GM04503 (cell line): Measurements from ENCODE around the gene NUBPL.
"Not testable (repeated sequence)": the region's sequence is repeated elsewhere in the genome, so short reads cannot be mapped to it uniquely, and the experiment has no call there.

ENCODE experiments used
- DNase-seq: peaks from one replicate; pipeline ENCODE4 v3.0.0-alpha.2; 2012; ENCODE audit warnings: low read depth

Gene NUBPL

DNA sequence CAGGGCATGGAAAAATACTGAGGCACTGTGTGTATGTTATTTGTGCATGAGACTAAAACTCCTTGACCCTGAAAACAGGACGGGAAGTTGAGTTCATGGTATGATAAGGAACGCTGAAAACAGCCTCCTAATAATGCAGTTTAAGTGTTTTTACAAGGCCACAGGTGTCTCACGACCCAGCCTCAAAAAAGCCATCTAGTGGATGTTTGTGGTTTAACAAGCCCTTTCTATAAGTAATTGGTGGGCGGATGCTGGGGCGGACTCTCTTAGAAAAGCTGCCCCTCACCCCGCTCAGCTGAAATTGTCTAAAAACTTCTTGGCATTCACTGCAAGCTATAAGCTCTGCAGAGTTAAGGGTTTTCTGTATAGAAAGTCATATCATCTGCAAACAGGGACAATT lies 184.5 kb downstream of the NUBPL start:
- DNase-seq = no peak

DNA sequence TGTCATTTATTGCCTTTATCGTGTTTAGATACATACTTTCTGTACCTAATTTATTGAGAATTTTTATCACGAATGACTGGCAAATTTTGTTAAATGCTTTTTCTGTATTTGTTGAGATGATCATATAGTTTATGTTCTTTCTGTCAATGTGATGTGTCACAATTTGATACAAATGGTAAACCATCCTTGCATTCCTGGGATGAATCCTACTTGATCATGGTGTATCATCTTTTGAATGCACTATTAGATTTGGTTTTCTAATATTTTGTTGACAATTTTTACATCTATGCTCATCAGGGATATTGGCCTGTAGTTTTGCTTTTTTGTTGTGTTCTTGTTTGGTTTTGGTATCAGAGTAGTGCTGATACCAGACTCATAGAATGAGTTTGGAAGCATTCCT lies 185.1 kb downstream of the NUBPL start:
- no peak for DNase-seq

DNA sequence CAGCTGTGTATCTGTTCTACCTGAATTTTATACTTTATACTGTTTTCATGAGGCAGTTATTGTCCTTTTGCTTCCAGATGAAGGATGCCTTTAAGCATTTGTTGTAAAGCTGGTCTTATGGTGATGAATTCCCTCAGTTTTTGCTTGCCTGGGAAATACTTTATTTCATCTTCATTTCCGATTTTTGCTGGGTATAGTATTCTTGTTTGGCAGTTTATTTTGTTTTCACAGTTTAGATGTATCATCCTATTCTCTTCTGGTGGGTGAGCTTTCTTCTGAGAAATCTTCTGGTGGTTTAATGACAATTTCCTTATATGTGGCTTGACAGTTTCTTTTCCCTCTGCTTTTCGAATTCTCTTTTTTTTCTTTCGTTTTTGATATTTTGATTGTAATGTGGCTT lies 188.1 kb downstream of the NUBPL start:
- DNase-seq = no peak

DNA sequence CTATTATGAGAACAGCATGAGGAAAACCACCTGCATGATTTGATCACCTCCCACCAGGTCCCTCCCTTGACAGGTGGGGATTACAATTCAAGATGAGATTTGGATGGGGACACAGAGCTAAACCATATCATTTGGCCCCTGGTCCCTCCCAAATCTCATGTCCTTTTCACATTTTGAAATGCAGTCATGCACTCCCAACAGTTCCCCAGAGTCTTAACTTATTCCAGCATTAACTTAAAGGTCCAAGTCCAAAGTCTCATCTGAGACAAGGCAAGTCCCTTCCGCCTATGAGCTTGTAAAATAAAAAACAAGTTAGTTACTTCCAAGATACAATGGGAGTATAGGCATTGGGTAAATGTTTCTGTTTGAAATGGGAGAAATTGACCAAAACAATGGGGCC lies 189.8 kb downstream of the NUBPL start:
- not testable (repeated sequence) for DNase-seq

DNA sequence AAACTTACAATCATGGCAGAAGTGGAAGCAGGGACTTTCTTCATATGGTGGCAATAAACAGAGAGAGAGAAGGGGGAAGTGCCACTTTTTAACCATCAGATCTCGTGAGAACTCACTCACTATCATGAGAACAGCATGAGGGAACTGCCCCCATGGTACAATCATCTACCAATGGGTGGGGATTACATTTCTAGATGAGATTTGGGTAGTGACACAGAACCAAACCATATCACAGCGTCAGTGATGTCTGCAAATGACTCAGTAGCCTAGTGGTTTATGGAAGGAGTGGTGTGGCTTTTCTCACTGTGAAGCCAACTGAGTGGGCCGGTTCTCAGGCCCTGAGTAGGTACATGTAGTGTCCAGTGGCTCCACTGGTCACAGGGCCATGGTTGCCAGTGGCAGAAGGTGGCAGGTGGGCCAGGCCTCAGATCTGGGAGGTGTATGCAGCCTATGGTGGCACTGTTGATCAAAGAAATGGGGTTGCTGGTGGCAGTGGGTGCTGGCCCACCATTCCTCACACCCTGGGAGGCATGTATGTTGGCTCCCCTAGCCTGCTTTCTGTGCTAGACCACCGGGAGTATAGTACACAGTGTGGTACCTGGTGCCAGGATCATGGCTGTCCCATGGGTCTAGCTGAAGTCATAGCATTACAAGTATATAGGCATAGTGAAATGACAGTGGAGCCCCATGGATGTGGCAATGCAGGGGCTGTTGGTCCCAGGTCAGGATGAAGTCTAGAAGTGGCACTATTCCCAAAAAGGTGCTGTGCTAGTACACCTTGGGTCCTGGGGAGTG lies 191.9 kb downstream of the NUBPL start:
- DNase-seq = no peak

DNA sequence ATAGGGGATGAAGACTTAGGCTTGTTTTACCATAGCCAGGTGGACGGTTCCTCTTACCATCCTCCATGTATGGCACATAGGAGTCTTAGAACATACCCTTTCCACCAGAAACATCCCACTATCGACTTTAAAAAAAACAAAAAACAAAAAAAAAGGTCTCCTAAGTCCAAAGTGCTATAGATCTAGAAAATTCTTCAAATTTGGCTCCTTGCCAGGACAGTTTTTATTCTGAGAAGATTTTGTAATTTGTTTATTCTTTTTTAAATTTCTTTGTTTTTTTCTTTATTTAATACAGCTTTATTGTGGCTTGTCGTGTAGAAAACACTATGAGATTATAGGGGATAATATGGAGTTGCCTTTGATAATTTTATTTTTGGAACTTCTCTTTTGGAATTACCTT lies 197.7 kb downstream of the NUBPL start:
- no peak for DNase-seq

- DNase-seq = no peak
These were observed 199.1 kb downstream of the NUBPL start for GRCh38 chr14:31760277-31760676.

- DNase-seq = no peak
These were observed 200.1 kb downstream of the NUBPL start for GRCh38 chr14:31761325-31761724.

DNA sequence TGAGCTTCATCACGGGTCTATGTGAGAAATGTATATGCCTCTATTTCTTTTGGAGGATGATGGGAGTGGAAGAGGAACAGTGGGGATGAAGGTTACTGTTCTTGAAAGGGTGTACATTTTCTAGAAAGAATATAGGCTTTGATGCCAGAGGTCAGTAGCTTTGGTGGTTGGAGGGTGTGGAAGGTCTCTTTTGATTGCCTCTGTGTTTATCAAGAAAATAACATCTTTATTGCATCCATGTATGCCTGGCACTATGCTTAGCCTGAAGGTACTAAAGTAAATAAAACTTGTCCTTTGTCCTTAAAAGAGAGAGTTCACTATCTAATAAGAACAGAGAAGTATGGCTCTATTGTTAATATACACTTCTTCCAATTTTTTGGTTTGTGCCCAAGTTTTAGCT lies 201.8 kb downstream of the NUBPL start:
- DNase-seq = no peak

GRCh38 chr14:31766315-31766892 lies 205.2 kb downstream of the NUBPL start:
- no peak for DNase-seq

DNA sequence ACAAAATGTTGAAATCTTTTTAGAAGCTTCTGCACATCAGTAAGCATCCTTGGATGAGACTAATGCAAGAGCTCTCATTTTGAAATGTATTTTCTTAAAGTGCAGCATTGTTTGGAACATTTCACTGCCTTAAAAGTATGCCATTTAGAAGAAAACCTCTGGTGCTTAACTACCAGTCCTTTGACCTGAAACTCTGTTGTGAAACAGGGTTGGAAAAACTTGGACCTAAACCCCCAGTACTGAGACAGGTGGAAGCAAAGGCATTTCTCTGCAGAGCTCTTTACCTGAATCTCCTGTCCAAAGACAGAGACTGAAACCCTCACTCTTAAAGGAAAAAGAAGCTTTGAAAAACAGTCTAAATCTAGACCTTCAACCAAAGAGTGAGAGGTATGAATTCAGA lies 207.2 kb downstream of the NUBPL start:
- DNase-seq = no peak

DNA sequence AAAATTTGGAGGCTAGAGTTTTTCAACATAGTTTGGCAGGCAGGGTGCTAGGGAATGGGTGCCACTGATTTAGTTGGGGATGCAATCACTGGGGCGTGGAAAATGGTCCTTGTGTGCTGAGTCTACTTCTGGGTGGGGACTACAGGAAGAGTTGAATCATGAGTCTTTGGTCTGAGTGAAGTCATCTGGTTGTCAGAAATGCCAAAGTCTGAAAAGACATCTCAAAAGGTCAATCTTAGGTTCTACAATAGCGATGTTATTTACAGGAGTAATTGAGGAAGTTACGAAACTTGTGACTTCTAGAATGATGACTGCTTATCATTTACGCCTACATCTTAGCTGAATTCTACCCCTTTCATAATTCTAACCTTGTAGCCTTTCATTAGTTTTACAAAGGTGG lies 209.1 kb downstream of the NUBPL start:
- DNase-seq = no peak

DNA sequence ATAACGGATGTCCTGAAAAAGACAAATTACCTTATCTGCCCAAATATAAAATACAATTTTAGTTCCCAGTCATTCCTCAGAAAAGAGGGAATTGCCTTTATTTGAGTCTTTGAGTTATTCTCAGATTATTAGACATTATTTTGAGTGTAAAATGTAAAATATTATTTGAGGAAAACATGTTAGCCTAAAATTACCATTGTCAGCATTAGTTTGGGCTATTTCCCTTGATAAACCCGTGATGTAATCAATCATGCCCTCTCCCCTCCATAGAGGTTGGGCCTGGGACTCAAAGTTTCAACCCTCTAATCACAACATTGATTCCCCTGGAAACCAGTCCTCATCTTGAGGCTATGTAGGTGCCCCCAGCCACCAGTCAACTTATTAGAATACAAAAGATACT lies 213.4 kb downstream of the NUBPL start:
- no peak for DNase-seq

- DNase-seq = no peak
These were observed 216.1 kb downstream of the NUBPL start for GRCh38 chr14:31777312-31777711.

GRCh38 chr14:31781578-31781977 lies 220.4 kb downstream of the NUBPL start:
- DNase-seq = no peak

- no peak for DNase-seq
These were observed 224.4 kb downstream of the NUBPL start for GRCh38 chr14:31785574-31785973.

- DNase-seq = no peak
These were observed 226.2 kb downstream of the NUBPL start for GRCh38 chr14:31787377-31787776.

- DNase-seq = no peak
These were observed 227.1 kb downstream of the NUBPL start for GRCh38 chr14:31788340-31788739.

DNA sequence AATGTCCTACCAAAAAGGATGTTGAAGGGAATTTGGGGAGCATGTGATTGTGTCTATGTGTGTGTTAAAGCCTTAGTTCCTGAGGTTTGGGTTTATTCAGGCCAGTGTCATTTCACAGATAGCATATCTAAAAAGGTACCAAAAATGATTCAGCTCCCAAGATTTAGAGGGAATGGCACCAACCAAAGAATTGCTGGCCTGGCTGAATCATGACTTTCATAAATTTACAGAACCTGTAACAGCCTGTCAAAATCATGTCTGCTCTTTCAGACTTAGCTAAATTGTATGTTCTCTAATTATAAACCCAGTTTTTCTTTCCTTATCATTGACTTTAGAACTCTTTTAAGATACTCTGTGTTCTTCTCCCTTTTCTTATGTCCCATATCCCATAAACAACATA lies 231.5 kb downstream of the NUBPL start:
- no peak for DNase-seq

- DNase-seq = not testable (repeated sequence)
These were observed 236.7 kb downstream of the NUBPL start for GRCh38 chr14:31797946-31798345.

DNA sequence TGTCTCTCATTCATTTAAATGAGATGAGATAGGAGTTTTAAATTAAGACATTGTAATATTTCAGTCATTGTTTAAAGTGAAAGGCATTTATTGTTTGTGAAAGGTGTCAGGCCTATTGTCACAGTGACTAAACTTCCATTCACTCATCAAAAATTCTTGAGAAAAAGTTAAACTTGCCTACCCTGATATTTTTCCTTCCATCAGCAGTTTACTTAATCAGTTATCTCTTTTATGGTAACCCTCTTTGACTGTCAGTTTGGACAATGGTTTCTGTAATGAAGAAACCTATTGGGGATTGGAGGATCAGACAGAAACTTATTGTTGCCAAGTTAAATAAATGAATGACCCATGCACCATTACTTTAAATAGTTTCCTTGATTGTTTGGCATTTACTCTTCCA lies 241.6 kb downstream of the NUBPL start:
- no peak for DNase-seq

DNA sequence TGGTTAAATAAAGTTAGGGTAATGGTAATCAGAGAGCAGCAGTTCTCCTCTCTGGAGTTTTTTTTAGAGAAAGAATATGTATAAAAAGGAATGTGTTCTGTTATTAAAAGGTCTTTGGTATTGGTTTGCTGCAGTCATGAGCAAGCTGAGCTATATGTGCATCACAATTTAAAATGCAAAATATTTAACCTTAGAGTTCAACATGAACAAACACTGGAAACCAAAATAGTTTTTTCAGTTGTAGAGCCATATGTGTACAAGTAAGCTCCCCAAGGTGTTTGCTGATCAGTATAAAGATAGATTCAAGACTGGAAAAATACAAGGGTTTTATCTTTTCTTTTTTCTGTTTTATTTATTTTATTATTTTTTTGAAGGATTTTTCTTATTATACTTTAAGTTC lies 245.0 kb downstream of the NUBPL start:
- no peak for DNase-seq

DNA sequence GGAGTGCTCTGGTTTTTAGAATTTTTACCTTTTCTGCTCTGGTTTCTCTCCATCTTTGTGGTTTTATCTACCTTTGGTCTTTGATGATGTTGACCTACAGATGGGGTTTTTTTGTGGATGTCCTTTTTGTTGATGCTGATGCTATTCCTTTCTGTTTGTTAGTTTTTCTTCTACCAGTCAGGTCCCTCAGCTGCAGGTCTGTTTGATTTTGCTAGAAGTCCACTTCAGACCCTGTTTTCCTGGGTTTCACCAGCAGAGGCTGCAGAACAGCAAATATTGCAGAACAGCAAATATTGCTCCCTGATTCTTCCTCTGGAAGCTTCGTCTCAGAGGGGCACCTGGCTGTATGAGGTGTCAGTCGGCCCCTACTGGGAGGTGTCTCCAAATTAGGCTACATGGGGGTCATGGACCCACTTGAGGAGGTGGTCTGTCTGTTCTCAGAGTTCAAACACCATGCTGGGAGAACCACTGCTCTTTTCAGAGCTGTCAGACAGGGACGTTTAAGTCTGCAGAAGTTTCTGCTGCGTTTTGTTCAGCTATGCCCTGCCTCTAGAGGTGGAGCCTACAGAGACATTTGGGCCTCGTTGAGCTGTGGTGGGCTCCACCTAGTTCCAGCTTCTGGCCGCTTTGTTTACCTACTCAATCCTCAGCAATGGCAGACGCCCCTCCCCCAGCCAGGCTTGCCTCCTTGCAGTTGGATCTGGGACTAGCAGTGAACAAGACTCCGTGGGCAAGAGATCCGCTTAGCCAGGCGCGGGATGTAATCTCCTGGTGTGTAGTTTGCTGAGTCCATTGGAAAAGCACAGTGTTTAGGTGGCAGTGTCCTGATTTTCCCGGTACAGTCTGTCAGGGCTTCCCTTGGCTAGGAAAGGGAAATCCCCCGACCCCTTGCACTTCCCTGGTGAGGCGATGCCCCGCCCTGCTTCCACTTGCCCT lies 250.8 kb downstream of the NUBPL start:
- not testable (repeated sequence) for DNase-seq
